Activated B cell treated with CpG ODN at 0.5 μM for 24 hours (primary cell): ENCODE data around the gene WBP1L. TPM values are rescaled to one million over a fixed set of nuclear protein-coding genes. Genes with fewer than 3 reads are reported as not detected.

Experiments
- ATAC-seq: fragments of 200-7000 bp; cut with Tn5 transposase; one replicate; pipeline ENCODE4 v1.10.0; 2021; ENCODE audit warnings: low read depth, mild to moderate bottlenecking, moderate library complexity
- CTCF ChIA-PET: fragments of 350-600 bp; sonication (Branson Sonifier 250); formaldehyde crosslinking; loops from one replicate; lab custom pipeline; 2021; ENCODE audit warnings: antibody characterized with exemption; lab: Charles Lee
- POLR2A ChIA-PET: fragments of 350-600 bp; sonication (Branson Sonifier 250); formaldehyde crosslinking; loops from one replicate; lab custom pipeline; 2021; ENCODE audit warnings: antibody characterized with exemption; lab: Charles Lee
- DNase-seq: peaks from one replicate; pipeline ENCODE4 v3.0.0; 2022
- H3K27ac Mint-ChIP-seq: one replicate; pipeline ENCODE4 v1.8.0; 2020; ENCODE audit warnings: mixed read lengths
- H3K27me3 Mint-ChIP-seq: one replicate; pipeline ENCODE4 v1.8.0; 2021; ENCODE audit warnings: mixed read lengths
- H3K36me3 Mint-ChIP-seq: one replicate; pipeline ENCODE4 v1.8.0; 2021; ENCODE audit warnings: low read depth, mixed read lengths
- H3K4me1 Mint-ChIP-seq: one replicate; pipeline ENCODE4 v1.8.0; 2021; ENCODE audit warnings: mixed read lengths
- H3K4me3 Mint-ChIP-seq: one replicate; pipeline ENCODE4 v1.8.0; 2020; ENCODE audit warnings: mild to moderate bottlenecking, mixed read lengths
- H3K9me3 Mint-ChIP-seq: one replicate; pipeline ENCODE4 v1.8.0; 2020; ENCODE audit warnings: mixed read lengths
- CTCF ChIP-seq: fragments of 200-600 bp; IDR thresholded peaks from one replicate; pipeline ENCODE4 v1.8.0; 2022; ENCODE audit warnings: antibody characterized with exemption, mild to moderate bottlenecking
- intact Hi-C: fragments of 100-400 bp; cut with micrococcal nuclease; formaldehyde crosslinking; loops from one replicate; pipeline ENCODE4 v1.15.1; 2024
- total RNA-seq: library from RNA; stranded (reverse); gene quantifications from 2 replicates; pipeline ENCODE4 v1.2.3, GENCODE V29; 2022

The WBP1L gene
- total RNA-seq, 1 donor from 2014 or later = 30.5 TPM

DNA sequence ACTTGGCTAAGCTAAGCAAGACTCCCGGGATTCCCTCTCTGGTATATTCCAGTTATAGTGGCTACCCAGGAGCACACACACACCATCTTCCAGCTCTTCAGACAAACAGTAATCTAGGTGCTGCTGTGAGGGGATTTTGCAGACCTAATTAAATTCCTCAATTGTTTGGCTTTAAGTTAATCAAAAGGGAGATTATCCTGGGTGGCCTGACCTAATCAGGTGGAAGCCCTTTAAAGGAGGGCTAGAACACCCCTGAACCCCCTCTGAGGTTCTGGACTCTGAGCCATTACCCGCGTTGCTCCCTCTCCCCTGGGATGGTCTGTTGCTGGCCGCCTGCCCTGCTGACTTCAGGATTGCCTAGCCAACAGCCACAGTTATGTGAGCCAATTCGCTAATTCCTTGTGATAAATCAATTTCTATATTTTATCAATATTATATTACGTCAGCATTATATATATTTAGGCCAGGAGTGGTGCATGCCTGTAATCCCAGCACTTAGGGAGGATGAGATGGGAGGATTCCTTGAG is 22.9 kb upstream of the WBP1L start:
- no peak for ATAC-seq
- Mint-ChIP-seq H3K4me3 (no peak overlapping the region), H3K9me3 (peaks cover 4% of the 10 kb centered on the region), H3K36me3 (peaks cover 32% of the 10 kb centered on the region), H3K27ac (no peak overlapping the region), H3K27me3 (no peaks in the 10 kb centered on the region), H3K4me1 (peaks cover 9% of the 10 kb centered on the region)
- CTCF ChIA-PET = interaction anchor here (0.6 kb wide), 1 partner anchor 177 kb away, joined by 3 read pairs; no protein-coding TSS in a partner anchor
- intact Hi-C loops = no loop called here
- POLR2A ChIA-PET = interaction anchor here (0.6 kb wide), 1 partner anchor 179 kb away, joined by 3 read pairs; no protein-coding TSS in a partner anchor
- TF ChIP-seq CTCF = no peak
- DNase-seq = no peak

DNA sequence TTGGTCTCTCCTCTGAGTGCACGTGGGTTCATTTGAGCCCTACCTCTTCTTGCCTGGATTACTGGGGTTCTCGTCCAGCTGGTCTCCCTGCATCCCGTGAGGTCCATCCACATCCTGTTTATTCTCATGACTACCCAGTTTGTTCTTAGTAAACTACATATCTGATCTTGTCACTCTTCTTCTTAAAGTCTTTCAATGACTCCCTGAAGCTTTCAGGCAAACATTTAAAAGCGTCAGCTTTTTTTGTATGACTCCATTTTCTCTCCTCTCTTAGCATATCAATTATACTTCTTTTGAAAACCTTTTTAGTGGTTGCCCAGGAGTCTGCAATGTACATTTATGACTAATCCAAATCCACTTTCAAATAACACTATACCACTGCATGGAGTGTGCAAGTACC is 21.8 kb upstream of the WBP1L start:
- H3K4me3 Mint-ChIP-seq = no peak overlapping the region
- ChIA-PET CTCF (no interaction called here), POLR2A (interaction anchor here (1.1 kb wide), 1 partner anchor 76 kb away, joined by 3 read pairs; no protein-coding TSS in a partner anchor)
- no peak for ATAC-seq
- H3K4me1 Mint-ChIP-seq = peaks cover 2% of the 10 kb centered on the region
- H3K27ac Mint-ChIP-seq = no peak overlapping the region
- peaks cover 4% of the 10 kb centered on the region for H3K9me3 Mint-ChIP-seq
- DNase-seq = no peak
- no peaks in the 10 kb centered on the region for H3K27me3 Mint-ChIP-seq
- peaks cover 37% of the 10 kb centered on the region for H3K36me3 Mint-ChIP-seq
- TF ChIP-seq CTCF = no peak
- intact Hi-C loops = no loop called here

DNA sequence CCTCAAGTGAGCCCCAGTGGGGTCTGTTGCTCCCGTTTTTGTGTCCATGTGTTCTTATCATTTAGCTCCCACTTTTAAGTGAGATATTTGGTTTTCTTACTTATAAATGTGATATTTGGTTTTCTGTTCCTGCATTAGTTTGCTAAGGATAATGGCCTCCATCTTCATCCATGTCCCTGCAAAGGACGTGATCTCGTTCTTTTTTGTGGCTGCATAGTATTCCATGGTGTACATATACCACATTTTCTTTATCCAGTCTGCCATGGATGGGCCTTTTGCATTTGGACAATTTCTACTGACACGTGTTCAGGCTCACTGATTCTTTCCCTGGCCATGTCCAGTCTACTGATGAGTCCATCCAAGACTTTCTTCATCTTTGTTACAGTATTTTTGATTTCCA is 19.8 kb upstream of the WBP1L start:
- H3K9me3 Mint-ChIP-seq = peaks cover 4% of the 10 kb centered on the region
- no peak for ATAC-seq
- DNase-seq = no peak
- H3K36me3 Mint-ChIP-seq = peaks cover 43% of the 10 kb centered on the region
- peaks cover 2% of the 10 kb centered on the region for H3K4me1 Mint-ChIP-seq
- intact Hi-C loops = no loop called here
- no peak overlapping the region for H3K4me3 Mint-ChIP-seq
- ChIA-PET CTCF (no interaction called here), POLR2A (interaction anchor here (0.8 kb wide), 1 partner anchor 206 kb away, joined by 3 read pairs; no protein-coding TSS in a partner anchor)
- no peak overlapping the region for H3K27ac Mint-ChIP-seq
- TF ChIP-seq CTCF = no peak
- H3K27me3 Mint-ChIP-seq = no peaks in the 10 kb centered on the region

- no peaks in the 10 kb centered on the region for H3K27me3 Mint-ChIP-seq
- no peak overlapping the region for H3K4me3 Mint-ChIP-seq
- H3K36me3 Mint-ChIP-seq = peaks cover 46% of the 10 kb centered on the region
- DNase-seq (no peak), ATAC-seq (no peak)
- H3K9me3 Mint-ChIP-seq = peaks cover 4% of the 10 kb centered on the region
- CTCF ChIA-PET = no interaction called here
- no peak overlapping the region for H3K27ac Mint-ChIP-seq
- no peaks in the 10 kb centered on the region for H3K4me1 Mint-ChIP-seq
- TF ChIP-seq CTCF = no peak
- intact Hi-C loops = no loop called here
- POLR2A ChIA-PET = no interaction called here
These were observed 17.5 kb upstream of the WBP1L start for GRCh38 chr10:102726274-102726673.

DNA sequence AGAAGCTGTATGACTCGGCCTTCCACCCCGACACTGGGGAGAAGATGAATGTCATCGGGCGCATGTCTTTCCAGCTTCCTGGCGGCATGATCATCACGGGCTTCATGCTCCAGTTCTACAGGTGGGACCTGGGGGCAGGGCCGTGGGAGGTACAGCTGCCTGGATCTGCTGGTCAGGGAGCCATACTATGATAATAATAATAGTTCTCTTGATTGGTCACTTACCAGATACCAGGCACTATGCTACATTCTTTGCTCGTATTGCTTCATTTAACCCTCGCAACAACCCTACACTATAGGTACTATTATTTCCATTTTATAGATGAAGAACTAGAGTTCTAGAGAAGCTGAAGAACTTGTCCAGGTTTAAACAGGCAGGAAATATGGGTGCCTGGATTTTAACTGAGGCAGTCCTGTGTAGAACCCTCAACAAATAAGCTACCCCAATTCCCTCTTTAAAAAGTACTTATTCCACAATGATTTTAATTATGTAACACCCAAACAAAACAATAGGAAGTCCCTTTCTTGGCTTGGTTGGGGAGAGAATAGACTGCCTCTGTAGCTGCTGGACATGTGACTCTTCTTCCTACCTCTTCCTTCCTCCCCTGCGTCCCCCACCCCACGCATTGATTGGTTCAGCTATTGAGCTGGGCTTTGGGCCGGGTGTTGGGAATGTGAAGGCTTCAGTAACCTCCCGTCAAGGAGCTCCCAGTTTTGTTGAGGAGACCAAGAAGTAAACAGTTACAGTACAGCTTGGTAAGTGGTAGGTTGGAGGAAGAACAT is 16.5 kb upstream of the WBP1L start:
- no peak overlapping the region for H3K27ac Mint-ChIP-seq
- H3K4me1 Mint-ChIP-seq = no peaks in the 10 kb centered on the region
- peaks cover 4% of the 10 kb centered on the region for H3K9me3 Mint-ChIP-seq
- DNase-seq = no peak
- TF ChIP-seq CTCF = no peak
- POLR2A ChIA-PET = interaction anchor here (0.6 kb wide), 1 partner anchor 16 kb away, joined by 3 read pairs; the partner anchor contains the start of gene WBP1L
- peaks cover 54% of the 10 kb centered on the region for H3K36me3 Mint-ChIP-seq
- H3K4me3 Mint-ChIP-seq = no peak overlapping the region
- intact Hi-C loops = no loop called here
- ATAC-seq = no peak
- CTCF ChIA-PET = interaction anchor here (1.8 kb wide), 1 partner anchor 175 kb away, joined by 7 read pairs; no protein-coding TSS in a partner anchor
- no peaks in the 10 kb centered on the region for H3K27me3 Mint-ChIP-seq
